ENCODE data around the gene CLASP1. TPM values are rescaled to one million over a fixed set of nuclear protein-coding genes. Genes with fewer than 3 reads are reported as not detected.
"Not testable (repeated sequence)": the region's sequence is repeated elsewhere in the genome, so short reads cannot be mapped to it uniquely, and the experiment has no call there.

The CLASP1 gene
- total RNA-seq, 1 donor from 2014 or later: 51.4 TPM

DNA sequence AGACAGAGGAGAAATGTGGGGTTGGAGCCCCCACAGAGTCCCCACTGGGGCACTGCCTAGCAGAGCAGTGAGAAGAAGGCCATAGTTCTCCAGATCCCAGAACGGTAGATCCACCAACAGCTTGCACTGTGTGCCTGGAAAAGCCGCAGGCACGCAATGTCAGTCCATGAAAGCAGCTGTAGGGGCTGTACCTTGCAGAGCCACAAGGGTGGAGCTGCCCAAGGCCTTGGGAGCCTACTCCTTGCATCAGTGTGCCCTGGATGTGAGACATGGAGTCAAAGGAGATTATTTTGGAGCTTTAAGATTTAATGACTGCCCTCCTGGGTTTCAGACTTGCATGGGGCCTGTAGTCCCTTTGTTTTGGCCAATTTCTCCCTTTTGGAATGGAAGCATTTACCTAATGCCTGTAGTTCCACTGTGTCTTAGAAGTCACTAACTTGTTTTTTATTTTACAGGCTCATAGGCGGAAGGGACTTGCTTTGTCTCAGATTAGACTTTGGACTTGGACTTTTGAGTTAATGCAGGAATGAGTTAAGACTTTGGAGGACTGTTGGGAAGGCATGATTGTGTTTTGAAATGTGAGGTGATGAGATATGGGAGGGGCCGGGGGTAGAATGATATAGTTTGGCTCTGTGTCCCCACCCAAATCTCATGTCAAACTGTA, 274.7 kb downstream of the CLASP1 start:
- DNase-seq (ENCODE audit: low spot score): not testable (repeated sequence)

DNA sequence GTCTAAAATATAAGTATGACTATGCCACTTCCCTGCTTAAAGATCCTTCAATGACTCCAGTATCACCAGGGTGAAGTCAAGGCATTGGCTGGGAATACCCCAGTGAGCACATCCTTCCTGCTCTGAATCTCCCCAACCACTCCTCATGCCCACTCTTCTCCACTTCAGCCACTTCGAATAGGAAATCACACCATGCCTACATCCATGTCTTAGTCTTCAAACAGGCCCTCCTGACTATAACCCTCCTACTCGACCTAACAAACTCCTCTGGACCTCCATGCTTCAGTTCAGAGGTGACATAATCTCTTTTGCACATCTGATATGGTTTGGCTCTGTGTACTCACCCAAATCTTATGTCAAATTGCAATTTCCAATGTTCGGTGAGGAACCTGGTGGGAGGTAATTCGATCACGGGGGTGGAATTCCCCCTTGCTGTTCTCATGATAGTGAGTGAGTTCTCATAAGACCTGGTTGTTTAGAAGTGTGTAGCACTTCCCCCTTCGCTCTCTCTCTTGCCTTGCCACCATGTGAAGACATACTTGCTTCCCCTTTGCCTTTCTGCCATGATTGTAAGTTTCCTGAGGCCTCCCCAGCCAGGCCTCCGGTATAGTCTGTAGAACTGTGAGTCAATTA, 276.4 kb downstream of the CLASP1 start:
- no peak for DNase-seq (ENCODE audit: low spot score)

DNA sequence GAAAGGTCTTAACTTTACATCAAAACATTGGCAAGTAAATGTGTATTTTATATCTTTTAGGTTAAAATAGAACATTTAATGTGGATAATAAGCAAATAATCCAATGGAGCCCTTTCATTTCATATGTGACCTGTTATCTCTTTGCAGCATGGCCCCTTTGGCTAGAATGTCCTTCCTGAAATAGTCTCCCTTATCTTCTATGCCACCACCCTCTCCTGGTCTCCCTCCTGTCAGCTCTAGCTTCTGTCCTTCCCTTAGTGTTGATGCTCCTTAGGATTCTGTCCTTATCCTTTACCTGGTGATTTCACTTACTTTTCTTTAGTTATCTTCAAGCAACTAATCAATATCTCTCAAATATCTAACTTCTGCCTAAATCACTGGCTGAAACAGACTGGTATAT, 277.2 kb downstream of the CLASP1 start:
- no peak for DNase-seq (ENCODE audit: low spot score)

DNA sequence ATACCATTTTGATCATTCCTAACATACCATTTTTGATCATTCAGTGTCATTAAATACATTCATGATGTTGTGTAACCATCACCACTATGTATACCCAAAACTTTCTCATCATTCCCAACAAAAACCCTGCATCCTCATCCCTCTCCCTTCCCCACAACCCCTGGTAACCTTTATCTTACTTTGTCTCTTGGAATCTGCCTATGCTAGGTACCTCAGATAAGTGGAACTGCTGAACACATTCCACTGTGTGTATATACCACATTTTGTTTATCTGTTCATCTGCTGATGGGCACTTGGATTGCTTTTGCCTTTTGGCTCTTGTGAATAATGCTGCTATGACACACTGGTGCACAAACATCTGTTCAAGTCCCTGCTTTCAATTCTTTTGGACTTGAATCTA, 280.4 kb downstream of the CLASP1 start:
- DNase-seq (ENCODE audit: low spot score): no peak

DNA sequence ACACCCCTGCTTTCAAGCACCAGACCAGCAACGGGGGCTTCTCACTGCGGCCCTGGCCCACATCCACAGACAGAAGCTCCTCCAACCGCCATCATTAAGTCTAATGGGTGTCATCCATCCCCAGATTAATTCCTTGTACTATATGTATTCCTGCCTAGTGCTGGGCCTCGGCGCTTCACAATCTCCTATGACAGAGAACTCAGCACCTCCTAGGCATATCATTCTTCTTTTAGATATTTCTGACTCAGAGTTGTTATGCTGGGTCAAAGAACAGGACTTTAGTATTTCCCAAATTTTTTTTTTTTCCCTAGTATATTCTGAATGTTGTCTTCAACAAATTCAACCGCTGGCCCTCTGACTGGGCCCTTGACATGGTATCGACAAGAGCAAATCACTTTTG, 281.1 kb downstream of the CLASP1 start:
- no peak for DNase-seq (ENCODE audit: low spot score)

DNA sequence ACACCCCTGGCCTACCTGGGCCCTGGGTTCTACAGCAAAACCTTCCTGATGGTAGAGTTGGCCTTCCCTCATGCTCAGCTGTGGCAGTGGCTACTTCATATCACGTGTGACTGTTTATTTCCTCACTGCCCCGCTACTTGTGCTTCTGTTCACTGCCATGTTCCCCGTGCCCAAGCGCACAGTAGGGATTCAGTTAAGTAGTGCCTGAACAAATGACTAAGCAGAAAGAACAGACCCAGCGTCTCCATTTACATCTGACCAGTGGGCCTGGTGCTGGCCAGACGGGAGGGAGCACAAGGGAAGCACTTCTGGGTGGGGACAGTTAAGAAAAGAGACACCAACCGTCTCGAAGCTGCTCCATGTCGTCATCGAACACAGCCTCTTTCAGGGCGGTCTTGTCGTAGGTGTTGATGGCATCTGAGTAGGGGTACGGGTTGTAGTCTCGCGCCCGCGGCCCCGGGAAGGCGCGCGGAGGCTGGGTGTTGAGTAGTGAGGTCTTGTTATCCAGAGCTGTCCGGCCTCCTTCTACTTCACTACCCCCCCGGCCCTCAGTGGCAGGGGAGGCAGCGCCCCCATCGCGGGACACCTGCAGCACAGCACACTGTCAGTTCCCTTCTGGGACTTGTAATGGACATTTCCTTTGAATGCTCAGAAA, 281.9 kb downstream of the CLASP1 start:
- DNase-seq (ENCODE audit: low spot score): no peak

DNA sequence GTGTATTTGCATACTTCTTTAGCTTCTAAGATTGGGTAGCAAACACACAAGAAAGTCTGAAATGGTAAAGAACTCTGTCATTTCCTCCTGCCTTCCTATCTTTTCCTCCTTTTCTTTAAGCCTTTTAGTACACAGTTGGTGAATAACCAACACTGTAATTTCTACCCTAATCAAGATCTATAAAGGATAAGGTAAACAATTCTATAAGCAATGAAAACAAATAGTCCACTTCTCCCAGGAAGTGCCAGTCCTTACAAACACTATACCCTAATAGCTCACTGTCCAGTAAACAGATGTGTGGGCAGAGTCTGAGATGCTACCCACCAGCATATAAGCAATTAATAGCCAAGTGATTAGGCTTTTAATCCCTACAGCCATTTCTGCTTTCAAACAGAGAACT, 283.2 kb downstream of the CLASP1 start:
- no peak for DNase-seq (ENCODE audit: low spot score)

DNA sequence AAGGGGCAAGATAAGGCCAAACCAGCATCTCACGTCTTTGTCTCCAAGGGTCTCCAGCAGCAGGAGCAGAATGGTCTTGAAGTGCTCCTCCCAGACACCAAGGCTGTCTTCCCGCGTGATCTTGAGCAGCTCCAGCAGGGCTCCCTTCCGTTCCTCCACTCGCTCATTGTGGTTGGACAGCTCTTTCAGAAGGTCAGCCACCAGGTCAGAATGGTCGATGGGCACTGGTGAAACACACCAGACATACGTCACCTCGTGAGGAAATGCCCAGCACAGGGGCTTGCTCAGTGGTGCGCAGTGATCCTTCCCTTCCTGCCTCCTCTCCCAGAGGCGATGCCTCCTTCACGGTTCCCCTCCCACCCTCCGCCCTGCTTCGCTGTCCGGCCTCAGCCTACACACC, 284.2 kb downstream of the CLASP1 start:
- no peak for DNase-seq (ENCODE audit: low spot score)

DNA sequence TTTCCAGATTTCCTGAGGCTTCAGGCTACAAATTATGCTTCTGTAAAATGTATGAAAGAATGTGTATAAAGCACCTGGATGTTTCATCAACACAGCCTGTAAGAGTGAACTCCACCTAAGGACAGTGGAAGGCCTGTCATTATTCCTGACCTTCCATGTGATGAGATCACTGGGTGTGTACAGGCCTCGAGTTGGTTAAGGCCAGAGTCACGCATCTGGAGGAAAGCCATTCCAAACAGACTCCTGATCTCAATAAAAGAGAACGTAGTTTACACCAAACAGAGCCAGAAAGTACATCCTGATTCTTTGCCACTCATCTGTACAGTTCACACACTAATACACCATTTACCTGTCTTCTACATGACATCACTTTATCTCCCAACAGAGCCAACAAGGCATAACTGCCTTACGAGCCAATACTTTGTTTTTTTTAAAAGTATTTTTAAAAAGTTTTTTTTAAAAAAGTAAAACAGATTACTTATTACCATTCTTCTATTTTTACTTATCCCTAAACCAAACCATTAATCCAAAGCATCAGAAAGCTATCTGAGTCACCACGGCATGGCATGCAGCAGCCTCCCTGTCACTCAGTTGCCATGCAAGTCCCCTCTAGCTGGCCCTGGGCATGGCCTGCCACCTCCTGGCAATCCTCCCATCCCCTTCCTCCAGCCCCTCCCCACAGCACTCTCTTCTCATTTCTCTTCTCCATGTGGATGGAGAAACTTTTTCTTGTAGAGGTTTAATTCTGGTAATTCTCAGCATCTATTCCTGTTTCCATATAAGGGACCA, 285.4 kb downstream of the CLASP1 start:
- DNase-seq (ENCODE audit: low spot score): peak; percentile 34

DNA sequence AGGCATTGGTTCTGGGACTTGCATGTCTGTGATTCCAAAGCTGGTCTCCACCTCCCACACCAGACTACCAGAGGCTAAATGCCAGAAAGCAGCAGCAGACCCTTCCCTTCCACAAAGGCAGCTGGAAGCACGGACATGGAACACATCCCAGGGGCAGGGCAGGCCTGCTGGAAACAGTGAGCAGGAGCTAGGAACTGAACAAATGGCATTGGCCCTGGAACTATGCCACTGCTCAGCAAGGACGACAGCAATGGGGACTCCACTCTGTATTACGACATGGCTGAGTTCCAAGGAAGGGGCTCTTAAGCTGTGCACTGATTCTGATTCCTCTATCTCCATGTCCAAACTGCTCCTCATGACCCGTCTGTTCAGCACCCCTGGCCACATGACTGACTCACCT, 286.5 kb downstream of the CLASP1 start:
- no peak for DNase-seq (ENCODE audit: low spot score)

DNA sequence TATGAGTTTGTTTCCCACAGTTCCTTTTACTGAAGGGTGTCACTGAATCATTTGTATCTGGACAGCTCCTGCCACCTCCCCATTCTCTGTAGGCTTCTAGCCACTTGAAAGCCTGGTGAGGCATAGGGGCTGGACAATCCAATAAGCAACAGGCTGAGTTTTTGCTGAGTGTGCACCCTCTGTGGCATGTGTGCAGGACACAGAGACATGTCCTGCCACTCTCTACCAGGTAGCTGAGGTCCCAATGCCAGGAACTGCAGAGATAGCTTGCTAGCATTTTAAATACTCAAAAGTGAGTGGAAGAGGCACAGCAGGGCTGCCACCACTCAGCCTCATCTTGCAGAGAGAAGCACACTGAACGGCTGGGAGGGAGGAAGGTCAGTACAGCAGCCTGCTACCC, 287.0 kb downstream of the CLASP1 start:
- DNase-seq (ENCODE audit: low spot score): no peak

DNA sequence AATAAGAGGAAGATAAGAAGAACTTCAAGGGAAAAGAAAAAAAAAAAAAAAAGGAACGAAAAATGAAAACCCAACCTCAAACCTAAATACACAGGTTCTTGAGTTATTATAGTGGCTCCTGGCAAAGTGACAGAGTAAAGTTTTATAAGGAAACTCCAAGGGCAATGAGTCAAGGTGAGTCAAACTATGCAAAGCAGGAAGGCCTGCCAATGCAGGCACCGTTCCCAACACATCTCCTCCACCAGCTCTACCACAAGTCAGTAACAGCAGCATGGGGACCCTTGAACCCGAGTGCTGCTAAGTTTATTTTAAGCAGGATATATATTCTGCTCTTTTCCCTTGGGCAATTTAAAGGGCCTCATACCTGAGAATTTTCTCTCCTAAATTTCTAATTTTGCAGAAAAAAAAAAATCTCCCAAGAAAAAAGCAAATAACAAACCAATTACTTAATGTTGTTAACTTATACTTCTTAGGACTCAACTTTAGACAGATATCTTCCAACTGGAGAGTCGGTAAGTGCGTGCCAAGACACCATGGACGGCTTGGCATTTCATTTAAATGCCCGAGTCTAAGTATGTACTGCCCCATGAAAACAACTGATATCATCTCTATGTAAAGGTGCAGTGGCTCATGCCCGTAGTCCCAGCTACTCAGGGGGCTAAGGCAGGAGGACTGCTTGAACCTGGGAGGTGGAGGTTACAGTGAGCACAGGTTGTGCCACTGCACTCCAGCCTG, 288.5 kb downstream of the CLASP1 start:
- DNase-seq (ENCODE audit: low spot score): peak; percentile 52

DNA sequence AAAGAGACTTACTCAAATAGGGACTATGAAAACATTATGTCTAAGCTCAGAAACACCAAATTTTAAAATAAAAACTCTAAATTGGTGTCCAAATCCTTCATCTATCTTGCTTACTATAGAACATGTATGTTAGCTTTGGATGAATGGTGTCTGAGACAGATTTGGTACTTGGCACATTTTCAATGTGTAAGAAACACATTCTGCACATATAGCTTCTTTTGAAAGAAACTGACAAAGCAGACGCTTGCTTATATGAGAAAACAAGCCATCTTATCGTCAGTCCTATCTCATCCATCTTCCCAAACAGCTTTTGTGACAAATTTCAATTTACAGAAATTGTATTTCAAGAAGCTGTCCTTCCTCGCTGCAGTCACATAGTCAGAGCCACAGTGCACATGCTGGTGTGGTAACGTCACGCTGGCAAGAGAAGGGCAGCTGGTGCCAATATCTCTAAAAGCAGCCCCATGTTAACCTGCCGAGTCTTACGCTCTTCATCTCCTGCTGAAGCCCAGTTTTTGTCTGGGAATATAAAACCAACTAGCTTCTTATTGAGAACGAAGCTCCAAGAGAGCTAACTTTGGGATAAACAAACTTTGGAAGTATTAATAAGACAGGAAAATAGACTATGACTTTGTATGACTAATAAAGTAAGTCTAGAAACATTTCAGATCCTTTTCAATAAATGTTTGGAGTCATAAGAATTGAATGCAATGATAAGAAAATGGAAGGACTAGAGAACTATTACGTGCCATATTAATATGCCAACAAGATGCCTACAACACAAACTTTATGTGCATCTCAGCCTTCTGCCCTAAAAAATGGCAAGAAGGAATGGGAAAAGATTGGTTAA, 289.3 kb downstream of the CLASP1 start:
- no peak for DNase-seq (ENCODE audit: low spot score)

DNA sequence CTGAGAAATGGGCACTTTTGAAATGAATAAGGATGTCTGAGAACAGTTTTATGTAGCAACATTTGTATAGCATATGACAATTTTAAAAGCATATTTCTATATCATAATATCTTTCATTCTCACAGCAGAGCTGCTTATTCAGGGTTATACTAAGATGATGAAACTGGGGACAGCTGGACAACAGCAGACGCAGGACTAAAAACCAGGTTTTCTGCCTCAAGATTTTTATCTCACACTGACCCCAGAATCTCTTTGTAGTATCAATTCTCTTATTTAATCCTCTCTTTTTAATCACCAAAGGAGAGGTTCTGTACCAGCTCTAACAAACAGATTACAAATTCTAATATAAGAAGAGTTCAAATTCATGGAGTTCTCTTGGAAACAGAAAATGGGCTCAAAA, 290.1 kb downstream of the CLASP1 start:
- DNase-seq (ENCODE audit: low spot score): no peak

DNA sequence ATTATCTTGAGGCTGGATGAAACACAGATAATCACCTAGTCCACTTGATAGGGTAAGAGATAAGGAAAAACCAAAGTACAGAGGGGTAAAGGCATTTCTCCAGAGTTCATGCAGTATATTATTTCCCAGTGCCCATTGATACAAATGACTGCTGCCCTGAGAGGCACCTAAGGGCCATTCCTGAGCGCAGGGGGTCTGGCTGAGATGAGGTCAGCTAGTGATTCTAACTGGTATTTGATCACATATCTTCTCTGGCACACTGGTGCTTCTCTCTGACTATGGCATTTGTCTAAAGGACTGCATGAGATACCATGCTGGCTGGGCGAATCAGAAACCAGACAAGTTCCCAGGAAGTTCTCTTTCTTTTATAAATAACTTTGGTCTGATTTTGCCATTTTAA, 291.0 kb downstream of the CLASP1 start:
- DNase-seq (ENCODE audit: low spot score): no peak

DNA sequence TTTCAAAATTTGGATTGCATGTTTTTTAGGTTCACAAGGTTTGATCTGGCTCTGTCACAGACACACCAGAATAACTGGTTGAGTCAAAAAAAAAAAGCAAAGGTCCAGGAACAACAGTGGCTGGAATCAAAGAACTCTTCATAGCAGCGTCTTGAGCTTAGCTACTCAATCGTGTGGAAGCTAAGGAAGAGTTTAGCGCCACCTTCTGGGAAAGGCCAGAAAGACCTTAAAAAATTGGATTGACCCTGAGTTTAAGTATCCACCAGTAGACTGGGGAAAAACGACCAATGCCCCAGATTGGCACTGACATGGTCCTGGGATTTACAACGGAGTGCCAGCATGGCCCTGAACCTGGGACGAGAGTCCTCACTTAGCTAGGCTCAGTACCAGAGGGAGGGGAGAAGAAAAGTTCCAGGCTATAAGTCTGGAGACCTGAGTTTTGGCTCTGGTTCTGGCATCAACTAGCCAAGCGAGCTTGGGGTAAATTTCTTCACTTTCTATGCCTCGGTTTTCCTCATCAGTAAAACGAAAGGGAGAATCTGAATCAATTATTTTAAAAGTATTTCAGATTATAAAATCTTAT, 293.1 kb downstream of the CLASP1 start:
- DNase-seq (ENCODE audit: low spot score): peak; percentile 63

DNA sequence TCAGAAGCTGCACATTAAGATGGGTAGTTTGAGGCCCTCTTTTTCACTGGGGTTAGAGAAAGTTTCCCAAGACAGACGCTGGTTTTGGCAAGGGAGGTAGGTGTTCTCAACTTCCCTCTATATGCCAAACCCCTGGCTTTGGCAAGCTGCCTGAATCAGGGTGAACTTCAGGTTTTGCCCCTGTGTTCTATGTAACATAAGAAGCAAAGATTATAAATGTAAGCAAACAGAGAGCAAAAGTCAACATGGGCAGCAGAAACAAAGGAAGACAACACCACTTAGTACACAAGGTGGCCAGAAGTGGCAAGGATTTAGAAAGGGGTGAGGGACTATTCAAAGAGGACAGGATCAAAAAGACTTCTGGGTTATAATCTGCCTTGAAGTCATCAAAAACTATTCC, 293.8 kb downstream of the CLASP1 start:
- DNase-seq (ENCODE audit: low spot score): no peak

DNA sequence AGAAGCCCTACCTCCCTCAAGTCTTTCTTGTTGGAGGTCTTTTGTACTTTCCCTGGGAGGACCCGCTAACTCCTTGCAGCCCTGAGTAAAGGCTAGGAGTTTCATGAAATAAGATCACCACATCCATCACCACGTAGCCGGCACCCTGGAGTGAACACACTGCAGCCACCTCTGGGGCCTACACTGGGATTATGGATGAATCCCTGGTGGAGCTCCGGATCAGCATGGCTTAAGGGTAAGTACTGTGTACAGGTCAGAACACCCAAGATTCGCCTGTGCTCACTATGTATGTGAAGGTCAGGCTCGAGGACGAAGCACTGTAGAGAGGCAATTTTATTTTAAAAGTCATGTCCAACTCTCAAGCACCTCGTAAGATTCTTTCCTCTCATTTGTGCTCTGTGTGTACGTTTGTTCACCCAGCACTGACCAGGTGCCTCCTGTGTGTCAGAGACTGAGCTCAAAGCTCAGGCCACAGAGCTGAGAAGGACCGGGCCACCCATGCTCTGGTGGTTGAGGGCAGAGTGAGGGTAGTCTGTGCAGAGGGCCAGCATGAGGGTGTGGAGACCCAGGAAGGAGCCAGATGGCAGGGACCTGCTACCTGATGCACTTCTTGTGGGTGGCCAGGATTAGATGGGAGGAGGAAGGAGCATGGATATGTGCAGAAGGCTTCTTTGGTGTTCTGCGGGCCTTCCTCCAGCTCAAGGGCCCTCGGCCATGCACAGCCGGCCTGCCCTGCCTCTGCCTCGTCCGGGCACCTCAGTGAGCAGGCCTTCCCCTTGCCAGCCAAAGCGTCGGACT, 297.5 kb downstream of the CLASP1 start:
- DNase-seq (ENCODE audit: low spot score): no peak

DNA sequence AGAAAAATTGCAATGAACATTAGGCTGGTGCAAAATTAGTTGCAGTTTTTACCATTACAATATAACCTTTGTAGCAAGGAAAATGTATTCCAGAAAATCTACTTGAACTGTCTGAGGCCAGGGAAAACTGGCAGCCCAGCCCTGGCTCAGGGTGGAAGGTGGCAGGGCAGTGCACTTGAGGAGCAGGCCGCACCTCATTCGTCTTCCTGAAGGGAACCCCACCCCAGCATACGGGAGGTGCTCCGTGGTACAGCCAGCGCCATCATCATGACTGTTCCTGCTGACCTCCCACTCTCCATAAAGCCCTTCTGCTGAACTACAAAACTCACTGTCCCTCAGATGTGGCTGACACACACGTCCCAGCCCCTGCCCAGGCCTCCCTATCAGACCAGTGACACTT, 298.4 kb downstream of the CLASP1 start:
- DNase-seq (ENCODE audit: low spot score): no peak

DNA sequence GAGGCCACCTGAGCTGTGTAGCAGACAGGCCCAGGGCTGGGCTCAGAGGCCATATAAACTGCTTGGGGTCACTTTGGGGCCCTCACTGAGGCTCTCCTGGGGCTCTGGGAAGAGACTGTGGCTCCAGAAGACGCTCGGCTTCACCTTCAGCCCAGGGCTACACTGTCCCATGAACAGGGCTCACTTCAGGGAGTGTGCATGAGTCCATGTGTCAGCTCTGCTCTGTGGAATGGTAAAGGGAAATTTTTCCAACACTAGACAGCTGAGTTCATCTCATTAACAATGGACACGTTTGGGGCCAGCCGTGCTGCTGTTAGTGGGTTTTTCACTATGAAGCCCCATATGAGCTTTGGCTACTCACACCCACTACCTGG, 298.9 kb downstream of the CLASP1 start:
- DNase-seq (ENCODE audit: low spot score): no peak
